Activated CD4-positive, alpha-beta T cell treated with anti-CD3 and anti-CD28 coated beads, Interleukin-2, amount 10 ng/mL, durations not matched to agents 7 days and 5 days (primary cell): ENCODE measurements around the gene CFAP97. TPM values are rescaled to one million over a fixed set of nuclear protein-coding genes. Genes with fewer than 3 reads are reported as not detected.
"Not testable (repeated sequence)": the region's sequence is repeated elsewhere in the genome, so short reads cannot be mapped to it uniquely, and the experiment has no call there.

Source experiments
- CTCF ChIA-PET: fragments of 350-600 bp; sonication (Branson Sonifier 250); formaldehyde crosslinking; loops from one replicate; lab custom pipeline; 2021; ENCODE audit warnings: antibody characterized with exemption; lab: Charles Lee
- POLR2A ChIA-PET: fragments of 350-600 bp; sonication (Branson Sonifier 250); formaldehyde crosslinking; loops from one replicate; lab custom pipeline; 2021; ENCODE audit warnings: antibody characterized with exemption; lab: Charles Lee
- DNase-seq: peaks from one replicate; pipeline ENCODE4 v3.0.0-alpha.2; 2020
- H3K27ac Mint-ChIP-seq: one replicate; pipeline ENCODE4 v1.8.0; 2021; ENCODE audit warnings: mild to moderate bottlenecking, moderate library complexity, mixed read lengths
- H3K27me3 Mint-ChIP-seq: one replicate; pipeline ENCODE4 v1.8.0; 2021; ENCODE audit warnings: mixed read lengths
- H3K36me3 Mint-ChIP-seq: one replicate; pipeline ENCODE4 v1.8.0; 2021; ENCODE audit warnings: low read depth, mixed read lengths
- H3K4me1 Mint-ChIP-seq: one replicate; pipeline ENCODE4 v1.8.0; 2021; ENCODE audit warnings: mixed read lengths
- H3K4me3 Mint-ChIP-seq: one replicate; pipeline ENCODE4 v1.8.0; 2021; ENCODE audit warnings: mild to moderate bottlenecking, moderate library complexity, mixed read lengths
- H3K9me3 Mint-ChIP-seq: one replicate; pipeline ENCODE4 v1.8.0; 2021; ENCODE audit warnings: mixed read lengths
- total RNA-seq, 2 experiments: library from RNA; stranded (reverse); gene quantifications; one replicate each; pipeline ENCODE4 v1.2.3, GENCODE V29; 2021

Gene CFAP97
- total RNA-seq, 2 experiments from 2014 or later, result 32.4 to 44.3 TPM

DNA sequence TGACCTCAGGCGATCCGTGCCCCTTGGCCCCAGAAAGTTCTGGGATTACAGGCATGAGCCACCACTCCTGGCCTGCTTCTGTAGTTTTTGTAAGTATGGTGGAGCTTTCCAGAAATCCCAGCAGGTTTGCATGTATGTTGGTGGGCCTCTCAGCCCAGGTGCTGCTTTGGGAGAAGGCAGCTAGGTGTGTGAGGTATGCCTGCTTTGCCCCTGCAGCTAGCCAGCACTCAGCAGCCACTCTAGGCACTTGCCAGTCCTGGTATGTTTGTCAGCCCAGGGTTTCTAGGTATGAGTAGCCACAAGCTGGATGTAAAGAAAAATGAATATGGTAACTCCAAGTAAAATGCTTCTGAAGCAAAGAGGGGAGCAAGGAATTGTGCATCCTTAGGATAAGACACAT is 14.5 kb upstream of the CFAP97 start:
- no peak overlapping the region for H3K4me3 Mint-ChIP-seq
- ChIA-PET CTCF (interaction anchor here (0.6 to 0.7 kb wide), 2 partner anchors 9 to 38 kb away, joined by 3 read pairs; partner anchors contain the start of gene SNX25), POLR2A (no interaction called here)
- no peak for DNase-seq
- H3K27me3 Mint-ChIP-seq, result no peaks in the 10 kb centered on the region
- peaks cover 2% of the 10 kb centered on the region for H3K4me1 Mint-ChIP-seq
- no peaks in the 10 kb centered on the region for H3K9me3 Mint-ChIP-seq
- H3K27ac Mint-ChIP-seq, result no peak overlapping the region
- peaks cover 8% of the 10 kb centered on the region for H3K36me3 Mint-ChIP-seq

DNA sequence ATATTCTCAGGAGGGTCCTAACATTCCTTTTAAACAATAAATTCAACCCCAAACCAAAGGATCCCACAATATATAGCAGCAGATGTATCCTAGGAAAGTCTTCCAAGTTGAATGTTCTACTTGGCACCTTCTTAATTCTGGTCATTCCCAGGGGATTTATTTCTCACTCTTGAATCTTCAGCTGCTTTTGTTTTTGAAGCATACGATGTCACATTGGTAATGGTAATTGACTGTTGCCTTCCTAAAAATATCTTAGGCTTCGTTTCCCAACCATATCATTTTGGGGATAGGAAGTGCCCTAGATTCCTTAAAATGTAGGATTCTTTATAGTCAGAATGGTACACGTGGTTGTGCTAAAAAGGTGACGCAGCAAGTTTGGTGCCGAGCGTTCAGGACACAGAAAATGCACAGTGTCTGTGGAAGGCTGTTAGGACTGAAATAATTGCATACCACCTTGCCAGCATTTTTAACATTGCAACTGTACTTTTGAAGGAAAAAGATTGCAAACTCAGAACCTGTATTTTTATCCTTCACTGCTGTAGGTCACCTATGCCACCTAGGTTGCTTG is 13.7 kb upstream of the CFAP97 start:
- H3K27me3 Mint-ChIP-seq, result no peaks in the 10 kb centered on the region
- H3K4me1 Mint-ChIP-seq, result peaks cover 2% of the 10 kb centered on the region
- no peak for DNase-seq
- no peak overlapping the region for H3K4me3 Mint-ChIP-seq
- peaks cover 8% of the 10 kb centered on the region for H3K36me3 Mint-ChIP-seq
- no peaks in the 10 kb centered on the region for H3K9me3 Mint-ChIP-seq
- H3K27ac Mint-ChIP-seq, result no peak overlapping the region
- ChIA-PET POLR2A (no interaction called here), CTCF (no interaction called here)

DNA sequence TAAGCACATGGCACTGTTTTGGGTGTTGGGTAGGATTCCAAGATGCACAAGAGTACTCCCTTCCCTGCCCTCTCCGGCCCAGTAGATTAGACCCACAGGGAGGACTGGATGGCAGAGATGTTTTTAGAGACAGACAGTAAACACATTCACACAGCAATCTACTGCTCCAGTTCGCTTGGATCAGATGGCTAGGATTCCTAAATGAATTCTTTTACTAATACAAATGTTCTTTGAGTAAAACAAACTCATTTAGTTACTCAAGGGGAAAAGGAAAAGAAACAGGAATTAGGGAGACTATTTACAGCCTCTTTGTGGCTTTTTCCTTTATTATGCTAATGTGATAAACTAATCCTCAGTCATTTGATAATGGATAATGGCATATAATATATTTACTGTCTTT is 11.5 kb upstream of the CFAP97 start:
- peaks cover 17% of the 10 kb centered on the region for H3K4me1 Mint-ChIP-seq
- H3K27ac Mint-ChIP-seq, result no peak overlapping the region
- ChIA-PET POLR2A (no interaction called here), CTCF (no interaction called here)
- no peaks in the 10 kb centered on the region for H3K9me3 Mint-ChIP-seq
- peaks cover 11% of the 10 kb centered on the region for H3K36me3 Mint-ChIP-seq
- H3K4me3 Mint-ChIP-seq, result no peak overlapping the region
- peaks cover 15% of the 10 kb centered on the region for H3K27me3 Mint-ChIP-seq
- DNase-seq, result no peak

DNA sequence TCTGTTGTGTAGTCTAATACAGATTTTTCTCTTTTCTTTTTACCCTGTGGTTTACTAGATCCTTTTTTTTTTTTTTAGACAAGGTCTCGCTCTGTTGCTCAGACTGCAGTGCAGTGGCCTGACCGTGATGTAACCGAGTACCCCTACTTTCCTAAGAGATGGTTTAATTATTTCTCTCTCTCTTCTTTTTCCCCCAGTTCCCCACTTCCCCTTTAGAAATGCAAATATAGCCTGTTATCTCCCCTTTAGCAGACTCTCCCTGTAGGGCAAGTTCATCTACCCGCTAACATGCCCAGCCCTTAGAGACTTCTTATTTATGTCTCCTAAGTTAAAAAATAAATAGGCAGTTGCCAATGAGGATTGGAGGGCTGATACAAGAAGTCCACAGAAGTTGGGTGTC is 10.1 kb upstream of the CFAP97 start:
- DNase-seq, result no peak
- H3K4me3 Mint-ChIP-seq, result no peak overlapping the region
- peaks cover 19% of the 10 kb centered on the region for H3K4me1 Mint-ChIP-seq
- CTCF ChIA-PET, result interaction anchor here (1.0 kb wide), 1 partner anchor 182 kb away, joined by 3 read pairs; the partner anchor contains the start of genes ANKRD37 and LRP2BP
- POLR2A ChIA-PET, result no interaction called here
- no peak overlapping the region for H3K27ac Mint-ChIP-seq
- H3K36me3 Mint-ChIP-seq, result peaks cover 9% of the 10 kb centered on the region
- H3K27me3 Mint-ChIP-seq, result peaks cover 15% of the 10 kb centered on the region
- H3K9me3 Mint-ChIP-seq, result no peaks in the 10 kb centered on the region

DNA sequence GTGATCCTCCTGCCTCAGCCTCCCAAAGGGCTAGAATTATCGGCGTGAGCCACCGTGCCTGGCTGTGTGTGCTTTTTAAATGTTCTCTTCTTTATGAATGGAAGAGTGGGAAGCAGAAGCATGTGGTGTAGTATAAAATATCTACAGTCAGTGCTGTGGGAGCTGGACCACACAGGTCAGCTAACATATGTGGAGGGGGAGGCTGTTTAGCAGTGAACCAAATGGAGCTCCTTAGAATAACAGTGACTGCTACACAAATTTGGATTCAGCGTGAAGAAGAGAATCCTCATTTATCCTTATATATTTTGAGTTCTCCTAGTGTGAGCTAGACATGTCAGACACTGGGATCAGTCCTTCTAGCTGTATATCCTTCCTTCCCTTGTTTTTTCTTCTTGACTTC is 8.8 kb upstream of the CFAP97 start:
- Mint-ChIP-seq H3K4me3 (no peak overlapping the region), H3K36me3 (peaks cover 9% of the 10 kb centered on the region), H3K27ac (no peak overlapping the region), H3K9me3 (no peaks in the 10 kb centered on the region), H3K27me3 (peaks cover 15% of the 10 kb centered on the region), H3K4me1 (peaks cover 23% of the 10 kb centered on the region)
- DNase-seq, result no peak
- ChIA-PET POLR2A (no interaction called here), CTCF (interaction anchor here (0.8 to 0.9 kb wide), 2 partner anchors 16 to 76 kb away, joined by 3 read pairs; no protein-coding TSS in a partner anchor)

DNA sequence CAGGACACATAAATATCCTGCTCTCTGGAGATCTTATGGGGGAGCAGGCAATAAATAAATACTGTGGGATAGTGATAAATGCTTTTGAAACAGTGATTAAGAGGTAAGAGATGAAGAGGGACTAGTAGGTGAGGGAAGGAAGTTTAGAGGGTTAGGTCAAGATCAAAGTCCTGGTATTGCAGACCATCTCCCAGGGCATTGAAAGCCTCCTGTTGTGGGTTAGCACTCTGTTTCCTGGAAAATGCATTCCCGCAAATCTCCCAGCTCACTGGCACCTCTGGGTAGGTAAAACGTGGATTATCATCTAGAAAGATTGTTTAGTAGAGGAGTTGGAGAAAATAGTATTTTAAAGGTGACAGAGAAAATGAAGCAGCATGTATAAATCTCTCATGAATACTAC is 7.8 kb upstream of the CFAP97 start:
- H3K4me1 Mint-ChIP-seq, result peaks cover 23% of the 10 kb centered on the region
- CTCF ChIA-PET, result no interaction called here
- no peak for DNase-seq

DNA sequence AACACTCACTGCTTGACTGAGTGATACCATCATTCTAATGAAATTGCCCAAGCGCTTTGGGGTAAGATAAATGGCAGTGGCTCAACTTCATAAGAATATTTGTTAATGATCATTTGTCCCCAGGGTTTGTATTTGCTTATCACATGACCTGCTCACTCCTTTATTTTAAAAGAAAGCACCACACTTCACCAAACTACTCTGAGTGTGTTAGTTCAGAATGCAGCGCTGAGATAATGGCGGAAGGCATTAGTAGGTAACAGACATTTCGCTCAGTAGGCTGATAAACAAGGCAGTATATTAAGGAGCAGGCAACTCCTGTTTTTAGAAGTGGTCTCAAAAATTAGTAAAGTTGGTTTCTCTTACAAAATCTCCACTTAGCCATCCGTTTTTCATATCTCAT is 7.2 kb upstream of the CFAP97 start:
- ChIA-PET CTCF (interaction anchor here (1.7 kb wide), 1 partner anchor 130 kb away, joined by 3 read pairs; no protein-coding TSS in a partner anchor), POLR2A (no interaction called here)
- Mint-ChIP-seq H3K36me3 (peaks cover 9% of the 10 kb centered on the region), H3K27ac (peak overlapping the region; percentile 82), H3K4me3 (peak overlapping the region; percentile 84), H3K9me3 (no peaks in the 10 kb centered on the region), H3K4me1 (peaks cover 23% of the 10 kb centered on the region), H3K27me3 (peaks cover 15% of the 10 kb centered on the region)
- no peak for DNase-seq

More for the DNA sequence above, 7.8 kb upstream of the CFAP97 start:
- peak overlapping the region; percentile 84 for H3K4me3 Mint-ChIP-seq
- H3K27me3 Mint-ChIP-seq, result peaks cover 15% of the 10 kb centered on the region
- POLR2A ChIA-PET, result no interaction called here
- H3K36me3 Mint-ChIP-seq, result peaks cover 9% of the 10 kb centered on the region
- no peak overlapping the region for H3K27ac Mint-ChIP-seq
- H3K9me3 Mint-ChIP-seq, result no peaks in the 10 kb centered on the region

DNA sequence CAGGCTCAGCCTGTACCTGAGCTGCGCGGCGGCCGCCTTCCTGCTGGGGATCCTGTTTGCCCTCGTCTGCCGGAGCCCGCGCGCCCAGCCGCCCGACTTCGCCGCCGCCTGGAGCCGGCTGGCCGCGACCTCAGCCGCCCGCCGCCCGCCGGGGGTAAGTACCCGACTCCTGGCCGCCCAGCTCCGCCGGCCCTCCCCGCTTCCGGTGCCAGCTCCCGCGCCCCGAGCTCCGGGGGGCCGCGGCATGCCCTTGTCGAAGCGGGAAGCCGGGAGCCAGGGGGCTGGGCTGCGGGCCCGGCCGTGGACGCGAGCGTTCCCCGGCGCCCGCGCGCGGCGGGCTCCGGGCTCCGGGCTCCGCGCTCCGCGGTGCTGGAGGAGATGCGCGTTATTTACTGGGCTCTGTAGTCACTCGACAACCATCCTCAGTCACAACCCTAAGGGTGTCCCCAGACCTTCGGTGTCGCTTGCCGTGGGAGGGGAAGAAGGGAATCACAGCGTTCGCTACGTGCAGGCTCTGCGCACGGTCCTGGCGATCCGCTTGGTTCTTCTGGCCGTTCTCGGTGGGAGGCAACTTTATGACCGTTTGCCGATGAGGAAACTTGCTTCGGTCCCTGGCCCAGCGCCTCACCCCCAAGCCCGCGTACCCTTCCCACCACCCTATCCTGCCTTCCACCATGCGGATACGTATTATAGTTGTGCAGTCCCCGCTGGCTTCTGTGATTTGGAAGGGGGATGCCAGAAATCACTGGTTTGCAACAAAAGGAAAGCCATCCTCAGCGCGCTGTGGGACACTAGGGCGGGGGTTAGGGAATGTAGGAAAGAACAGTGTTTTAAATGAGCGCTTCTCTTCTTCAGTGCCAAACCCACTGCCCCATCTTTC is 6.5 kb upstream of the CFAP97 start:
- Mint-ChIP-seq H3K4me3 (peak overlapping the region; percentile 84), H3K4me1 (peaks cover 23% of the 10 kb centered on the region), H3K36me3 (peaks cover 9% of the 10 kb centered on the region), H3K9me3 (no peaks in the 10 kb centered on the region), H3K27me3 (peaks cover 15% of the 10 kb centered on the region), H3K27ac (peak overlapping the region; percentile 82)
- ChIA-PET CTCF (interaction anchor here (1.1 to 2.2 kb wide), 4 partner anchors 8 to 215 kb away, joined by 3 to 5 read pairs (median 4); partner anchors contain the start of gene UFSP2), POLR2A (no interaction called here)
- DNase-seq, result peak; percentile 41

DNA sequence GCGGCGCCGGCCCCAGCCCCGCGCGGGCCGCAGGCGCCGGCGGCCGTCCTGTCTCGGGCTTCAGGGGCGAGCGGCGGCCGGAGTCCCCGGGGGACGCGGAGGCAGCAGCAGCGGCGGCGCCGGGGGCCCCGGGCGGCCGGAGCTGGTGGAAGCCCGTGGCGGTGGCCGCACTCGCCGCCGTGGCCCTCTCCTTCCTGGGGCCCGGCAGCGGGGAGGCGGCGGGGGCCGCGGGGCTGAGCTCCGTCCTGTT is 6.0 kb upstream of the CFAP97 start:
- H3K27ac Mint-ChIP-seq, H3K36me3 Mint-ChIP-seq, H3K9me3 Mint-ChIP-seq, H3K4me3 Mint-ChIP-seq, DNase-seq, POLR2A ChIA-PET: not testable (repeated sequence)
- H3K27me3 Mint-ChIP-seq, result peaks cover 15% of the 10 kb centered on the region
- CTCF ChIA-PET, result interaction anchor here (1.1 to 2.2 kb wide), 4 partner anchors 8 to 216 kb away, joined by 3 to 5 read pairs (median 4); partner anchors contain the start of gene UFSP2
- H3K4me1 Mint-ChIP-seq, result peaks cover 28% of the 10 kb centered on the region

DNA sequence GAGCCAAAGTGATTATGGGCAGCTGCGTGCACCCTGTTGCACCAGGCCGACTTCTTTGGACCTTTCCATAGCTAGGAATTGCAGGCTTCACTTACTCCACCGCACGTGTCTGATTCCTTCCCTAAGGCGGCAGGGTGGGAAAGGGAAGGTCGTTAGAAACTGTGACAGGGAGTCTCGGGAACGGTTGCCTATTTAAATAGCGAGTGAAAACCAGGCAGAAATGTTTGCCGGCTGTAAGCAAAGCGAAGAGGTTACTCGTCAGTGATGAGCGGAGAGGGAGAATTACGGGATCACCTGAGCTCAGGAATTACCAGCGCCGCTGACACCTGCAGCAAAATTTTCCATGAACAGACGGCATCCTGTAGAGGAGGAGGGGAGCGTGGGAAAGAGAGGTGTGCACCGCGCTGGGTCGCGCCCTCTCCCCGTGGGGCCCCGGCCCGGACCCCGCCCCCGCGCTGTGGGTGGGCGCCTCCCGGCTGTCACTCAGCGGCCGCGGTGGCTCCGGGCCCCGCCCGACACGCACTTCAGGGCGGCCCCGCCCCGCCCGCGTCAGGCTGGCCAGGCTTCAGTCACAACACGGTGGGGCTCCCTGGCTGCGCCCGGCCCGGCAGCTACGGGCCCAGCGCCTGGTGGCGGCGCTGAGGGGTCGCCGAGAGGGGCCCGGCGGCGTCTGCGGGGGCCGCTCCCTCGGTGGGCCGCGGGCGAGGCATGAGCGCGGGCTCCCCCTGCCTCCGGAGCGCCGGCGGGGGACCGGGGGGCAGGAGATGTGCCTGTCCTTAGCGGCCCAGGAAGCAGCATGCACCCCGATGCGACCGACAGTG is 5.4 kb upstream of the CFAP97 start, which contains the start of gene SNX25:
Gene SNX25, plus strand, starts transcription at position 568 of the 821 bp plus-strand sequence. Its CDS starts 229 bp downstream, at position 797.
- CTCF ChIA-PET, result interaction anchor here (1.1 to 2.2 kb wide), 5 partner anchors 9 to 224 kb away, joined by 3 to 5 read pairs (median 4); partner anchors contain the start of gene UFSP2
- peaks cover 9% of the 10 kb centered on the region for H3K36me3 Mint-ChIP-seq
- DNase-seq, result peak; percentile 84
- peak within 1 kb of the TSS; percentile 85 for H3K4me3 Mint-ChIP-seq
- H3K27me3 Mint-ChIP-seq, result peaks cover 15% of the 10 kb centered on the region
- H3K4me1 Mint-ChIP-seq, result peaks cover 33% of the 10 kb centered on the region
- no peaks in the 10 kb centered on the region for H3K9me3 Mint-ChIP-seq
- peak within 1 kb of the TSS; percentile 89 for H3K27ac Mint-ChIP-seq
- POLR2A ChIA-PET, result interaction anchor here (0.5 kb wide), 1 partner anchor 153 kb away, joined by 4 read pairs; no protein-coding TSS in a partner anchor

DNA sequence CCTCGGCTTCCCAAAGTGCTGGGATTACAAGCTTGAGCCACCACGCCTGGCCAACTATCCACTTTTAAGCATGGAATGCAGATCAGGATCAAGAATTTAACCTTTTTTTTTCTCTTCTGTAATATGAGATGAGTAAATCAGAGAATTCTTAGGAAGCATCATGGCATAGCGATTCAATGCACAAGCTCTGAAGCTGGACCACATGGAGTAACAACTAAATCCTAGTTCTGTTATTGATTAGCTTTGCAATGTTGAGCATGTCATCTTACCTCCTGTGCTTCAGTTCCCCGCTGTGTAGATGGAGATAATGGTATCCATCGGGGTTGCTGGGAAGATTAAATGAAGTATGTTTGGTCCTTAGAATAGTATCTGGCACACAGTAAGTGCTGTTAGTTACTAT is 3.7 kb upstream of the CFAP97 start:
- Mint-ChIP-seq H3K36me3 (peaks cover 6% of the 10 kb centered on the region), H3K9me3 (no peaks in the 10 kb centered on the region), H3K27ac (no peak overlapping the region), H3K27me3 (peaks cover 15% of the 10 kb centered on the region), H3K4me1 (peaks cover 44% of the 10 kb centered on the region), H3K4me3 (no peak overlapping the region)
- ChIA-PET POLR2A (interaction anchor here (0.7 kb wide), 1 partner anchor 738 kb away, joined by 3 read pairs; no protein-coding TSS in a partner anchor), CTCF (no interaction called here)
- no peak for DNase-seq

DNA sequence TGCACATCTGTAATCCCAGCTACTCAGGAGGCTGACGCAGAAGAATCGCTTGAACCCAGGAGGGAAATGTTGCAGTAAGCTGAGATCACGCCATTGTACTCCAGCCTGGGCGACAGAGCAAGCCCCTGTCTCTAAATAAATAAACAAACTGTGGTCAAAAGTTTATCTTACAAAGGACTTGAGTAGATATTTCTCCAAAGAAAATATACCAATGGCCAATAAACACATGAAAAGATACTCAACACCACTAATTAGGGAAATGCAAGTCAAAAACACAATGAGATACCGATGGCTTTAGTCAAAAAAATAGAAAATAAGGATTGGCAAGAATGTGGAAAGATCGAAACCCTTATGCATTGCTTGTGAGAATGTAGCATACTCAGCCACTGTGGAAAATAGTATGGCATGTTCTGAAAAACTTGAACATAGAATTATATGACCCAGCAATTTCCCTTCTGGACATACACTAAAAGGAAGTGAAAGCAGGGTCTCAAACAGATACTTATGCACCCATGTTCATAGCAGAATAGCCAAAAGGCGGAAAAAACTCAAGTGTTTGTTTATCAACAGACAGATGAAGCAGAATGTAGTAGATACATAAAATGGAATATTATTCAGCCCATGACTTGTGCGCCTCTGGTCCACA is 2.0 kb upstream of the CFAP97 start:
- POLR2A ChIA-PET, result no interaction called here
- Mint-ChIP-seq H3K27ac (no peak overlapping the region), H3K4me3 (no peak overlapping the region), H3K9me3 (no peaks in the 10 kb centered on the region), H3K27me3 (peaks cover 5% of the 10 kb centered on the region), H3K4me1 (peaks cover 47% of the 10 kb centered on the region), H3K36me3 (no peaks in the 10 kb centered on the region)
- CTCF ChIA-PET, result no interaction called here
- no peak for DNase-seq
